ENCODE data around the gene AGTR1.
"Not testable (repeated sequence)": the region's sequence is repeated elsewhere in the genome, so short reads cannot be mapped to it uniquely, and the experiment has no call there.

The AGTR1 gene

DNA sequence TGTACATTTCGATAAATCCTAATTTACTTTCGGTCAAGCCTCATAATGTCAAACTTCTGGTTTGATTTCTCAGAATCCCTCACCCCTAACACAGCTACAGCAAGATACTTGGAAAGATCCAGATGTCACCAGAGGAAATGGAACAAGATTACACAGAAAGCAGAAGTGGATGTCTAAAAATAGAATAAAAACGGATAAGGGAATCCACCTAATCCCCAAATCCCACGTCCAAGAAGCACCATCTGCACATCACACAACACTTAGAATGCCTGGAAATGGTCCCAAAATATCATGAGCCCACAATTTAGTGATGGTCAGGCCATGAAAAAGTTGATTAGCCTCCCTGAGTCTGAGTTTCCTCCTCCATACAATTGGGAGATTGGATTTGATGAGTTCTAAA lies 61.7 kb downstream of the AGTR1 start:
- DNase-seq, result no peak

DNA sequence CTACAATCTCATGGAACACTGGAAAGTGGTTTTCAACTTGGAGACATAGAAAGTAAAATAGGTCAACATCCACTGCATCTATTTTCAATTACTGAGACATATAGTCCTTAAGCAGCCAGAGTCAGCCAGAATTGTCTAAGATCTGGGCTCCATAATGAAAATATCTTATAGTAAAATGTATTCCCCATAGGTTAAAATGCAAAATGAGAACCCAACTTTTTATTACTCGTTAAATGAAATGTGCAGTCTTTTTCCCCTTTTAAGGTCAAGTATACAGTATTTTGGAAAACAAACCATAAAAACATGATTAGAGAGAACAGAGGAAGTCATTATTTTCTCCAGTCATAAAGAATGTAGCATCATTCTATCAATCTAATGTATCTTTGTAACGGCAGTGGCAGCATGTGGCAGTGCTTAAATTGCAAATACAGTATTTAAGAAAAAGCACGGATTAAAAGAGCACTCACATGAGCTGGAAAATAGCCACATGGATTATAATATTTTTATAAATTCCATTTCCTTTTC lies 65.5 kb downstream of the AGTR1 start:
- DNase-seq, result no peak

DNA sequence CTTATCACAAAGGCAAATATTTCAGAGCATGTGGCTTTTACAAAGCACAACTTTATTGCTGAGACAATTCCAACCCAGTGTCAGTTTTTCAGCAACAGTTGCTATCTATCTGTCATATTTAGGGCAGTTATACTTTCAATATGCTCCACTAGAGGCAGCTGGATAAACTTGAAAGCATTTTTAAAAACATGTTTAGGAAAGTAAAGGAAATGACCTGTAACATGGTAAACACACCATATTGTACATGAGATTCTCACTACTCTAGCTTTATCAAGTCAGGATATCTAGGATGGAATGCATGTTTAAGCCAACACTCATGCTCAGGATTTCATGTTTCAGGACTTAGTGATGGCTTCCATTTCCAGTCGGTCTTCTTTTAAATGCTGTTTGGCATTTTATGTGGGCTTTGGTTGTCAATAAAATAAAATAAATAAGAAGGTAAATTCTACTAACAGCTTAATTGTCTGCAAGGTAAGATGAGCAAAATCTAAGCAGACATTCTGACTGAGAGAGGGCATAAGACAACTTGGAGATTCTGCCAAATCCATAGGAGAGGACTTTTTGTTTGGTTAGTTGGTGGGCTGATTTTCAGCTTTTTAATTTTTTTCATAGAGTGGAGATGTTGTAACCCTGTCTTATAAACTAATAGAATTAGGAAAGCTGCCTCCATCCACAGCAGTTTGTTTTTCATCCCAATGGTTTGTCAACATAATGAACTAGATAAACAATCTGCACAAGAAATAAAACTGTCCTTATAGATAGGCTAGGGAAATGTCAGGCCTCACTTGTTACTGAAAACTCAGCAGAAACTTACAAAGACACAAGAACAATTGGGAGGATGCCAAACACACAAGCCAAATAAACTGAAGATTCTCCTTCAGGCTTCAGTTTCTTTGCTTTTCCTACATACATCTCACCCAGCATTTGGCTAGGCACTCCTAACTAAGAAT lies 66.6 kb downstream of the AGTR1 start:
- DNase-seq, result no peak

DNA sequence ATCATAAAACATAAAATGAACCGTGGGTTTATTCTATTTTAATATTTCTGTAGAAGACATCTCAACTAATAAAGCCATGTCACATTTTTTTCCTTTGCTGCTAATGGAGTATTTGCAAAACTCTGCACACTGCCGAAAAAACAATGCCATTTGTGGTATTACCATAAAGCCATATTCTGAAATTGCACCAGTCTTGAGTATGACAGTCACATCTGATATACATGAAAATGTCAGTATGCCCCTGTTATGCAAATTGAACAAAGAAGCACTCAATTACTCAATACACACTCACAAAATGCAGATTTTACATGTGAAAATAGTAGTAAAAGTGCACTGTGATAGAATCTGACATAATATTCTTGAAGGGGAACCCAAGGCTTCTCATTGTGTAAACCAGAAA lies 74.7 kb downstream of the AGTR1 start:
- no peak for DNase-seq

DNA sequence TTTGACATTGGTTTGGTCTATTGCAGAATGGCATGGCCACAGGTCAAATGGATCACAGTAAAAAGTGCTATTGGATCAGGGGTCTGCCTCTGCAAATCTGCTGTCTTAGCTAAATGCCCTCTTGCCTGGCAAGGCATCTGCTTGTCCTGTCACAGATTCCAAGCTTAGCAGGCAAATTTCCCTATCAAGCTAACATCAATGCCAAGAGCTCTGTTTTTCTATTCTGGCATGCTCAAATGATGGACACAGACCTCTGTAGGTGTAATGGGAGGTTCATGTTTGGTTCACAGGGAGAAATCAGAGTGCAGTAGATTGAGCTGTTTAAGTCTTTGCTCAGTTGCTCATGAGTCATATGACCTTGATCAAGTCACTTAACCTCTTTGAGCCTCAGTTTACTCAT lies 75.1 kb downstream of the AGTR1 start:
- DNase-seq, result no peak

DNA sequence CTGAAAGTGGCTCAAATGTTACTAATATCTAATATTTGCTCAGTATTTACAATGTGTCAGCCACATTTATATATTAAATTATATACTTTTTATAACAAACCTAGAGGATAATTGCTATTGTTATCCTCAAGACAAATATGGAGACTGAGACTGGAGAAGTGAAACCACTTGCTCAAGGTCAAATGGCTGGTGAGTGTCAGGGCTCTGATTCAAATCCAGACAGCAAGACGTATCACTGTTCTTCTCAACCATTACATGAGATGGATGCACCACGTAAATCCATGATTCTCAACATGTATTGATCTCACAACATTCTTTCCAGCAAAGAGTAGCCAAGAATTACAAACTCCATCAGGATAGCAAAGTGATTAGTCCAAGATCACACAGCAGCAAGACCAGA lies 76.1 kb downstream of the AGTR1 start:
- DNase-seq, result no peak

DNA sequence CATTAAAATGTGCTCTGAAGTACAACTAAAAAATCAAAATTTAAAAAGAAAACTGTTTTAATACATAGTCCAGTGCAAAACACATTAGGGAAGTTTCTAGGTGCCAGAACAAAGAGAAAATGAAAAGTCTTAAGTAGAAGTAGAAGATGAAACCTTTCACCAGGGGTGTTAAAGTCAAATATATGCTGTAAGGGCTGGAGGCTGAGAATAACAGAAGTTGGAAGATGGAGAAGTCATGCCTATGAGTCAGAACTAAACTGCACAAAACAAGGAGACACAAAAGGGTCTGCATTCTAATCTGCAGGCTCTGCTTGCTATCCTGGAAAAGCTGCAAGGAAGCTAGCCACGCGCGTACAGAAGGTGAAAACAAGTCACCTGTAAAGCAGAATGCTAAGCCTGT lies 81.2 kb downstream of the AGTR1 start:
- no peak for DNase-seq

DNA sequence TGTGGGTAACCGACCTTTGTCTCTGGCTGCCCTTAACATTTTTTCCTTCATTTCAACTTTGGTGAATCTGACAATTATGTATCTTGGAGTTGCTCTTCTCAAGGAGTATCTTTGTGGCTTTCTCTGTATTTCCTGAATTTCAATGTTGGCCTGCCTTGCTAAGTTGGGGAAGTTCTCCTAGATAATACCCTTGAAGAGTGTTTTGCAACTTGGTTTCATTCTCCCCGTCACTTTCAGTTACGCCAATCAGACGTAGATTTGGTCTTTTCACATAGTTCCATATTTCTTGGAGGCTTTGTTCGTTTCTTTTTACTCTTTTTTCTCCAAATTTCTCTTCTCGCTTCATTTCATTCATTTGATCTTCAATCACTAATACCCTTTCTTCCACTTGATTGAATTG lies 87.3 kb downstream of the AGTR1 start:
- not testable (repeated sequence) for DNase-seq

DNA sequence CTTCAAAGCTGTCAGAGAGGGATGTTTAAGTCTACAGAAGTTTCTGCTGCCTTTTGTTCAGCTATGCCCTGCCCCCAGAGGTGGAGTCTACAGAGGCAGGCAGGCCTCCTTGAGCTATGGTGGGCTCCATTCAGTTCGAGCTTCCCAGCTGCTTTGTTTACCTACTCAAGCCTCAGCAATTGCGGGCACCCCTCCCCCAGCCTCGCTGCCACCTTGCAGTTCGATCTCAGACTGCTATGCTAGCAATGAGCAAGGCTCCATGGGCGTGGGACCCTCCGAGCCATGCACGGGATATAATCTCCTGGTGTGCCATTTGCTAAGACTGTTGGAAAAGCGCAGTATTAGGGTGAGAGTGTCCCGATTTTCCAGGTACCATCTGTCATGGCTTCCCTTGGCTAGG lies 88.5 kb downstream of the AGTR1 start:
- DNase-seq, result not testable (repeated sequence)

DNA sequence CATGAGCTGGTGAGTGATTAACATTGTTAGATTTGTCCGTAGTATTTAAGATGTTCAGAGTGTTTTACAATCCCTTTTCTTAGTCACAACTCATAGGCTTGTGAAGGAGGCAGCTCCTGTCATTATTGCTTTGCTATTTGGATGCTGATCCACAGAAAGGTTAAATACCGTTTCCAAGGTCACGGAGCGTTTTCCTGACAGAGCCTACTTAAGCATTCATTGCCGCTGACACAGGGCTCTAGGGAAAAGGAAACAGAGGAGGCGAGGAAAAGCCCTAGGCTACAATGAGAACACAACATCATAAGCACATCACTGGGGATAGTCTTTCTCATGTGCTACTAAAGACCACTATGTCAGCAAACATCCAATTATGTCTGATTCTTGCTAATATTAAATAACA lies 91.4 kb downstream of the AGTR1 start:
- no peak for DNase-seq

DNA sequence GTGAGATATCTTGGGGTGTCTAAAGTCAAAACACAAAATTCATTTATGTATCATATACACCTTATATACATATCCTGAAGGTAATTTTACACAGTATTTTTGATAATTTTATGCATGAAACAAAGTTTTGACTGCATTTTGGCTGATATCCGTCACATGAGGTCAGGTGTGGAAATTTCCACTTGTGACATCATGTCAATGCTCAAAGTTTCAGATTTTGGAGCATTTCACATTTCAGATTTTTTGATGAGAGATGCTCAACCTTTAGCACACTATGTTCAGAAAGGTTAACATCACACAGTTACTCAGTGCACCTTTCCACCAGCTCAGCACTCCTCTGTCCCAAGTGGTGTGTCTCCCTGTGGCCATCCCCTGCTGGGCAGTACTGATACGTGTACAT lies 92.2 kb downstream of the AGTR1 start:
- DNase-seq, result no peak

DNA sequence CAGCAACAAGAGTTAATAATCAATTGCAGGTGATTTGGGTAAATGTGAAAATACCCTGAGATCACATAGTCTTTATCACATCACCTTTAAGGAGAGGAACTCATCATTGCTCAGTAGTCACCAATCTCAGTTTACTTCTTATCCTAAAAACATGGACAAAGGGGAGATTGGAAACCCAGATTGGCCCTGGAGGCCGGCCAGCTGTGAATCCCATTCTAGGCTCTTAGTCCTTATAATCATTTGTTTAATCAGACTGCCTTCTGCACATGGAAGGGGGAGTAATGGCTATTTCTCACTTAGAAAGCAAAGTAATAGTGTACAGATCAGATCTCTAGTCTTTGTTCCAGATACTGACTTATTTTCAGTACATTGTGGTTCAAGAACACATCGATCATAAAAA lies 92.7 kb downstream of the AGTR1 start:
- no peak for DNase-seq

DNA sequence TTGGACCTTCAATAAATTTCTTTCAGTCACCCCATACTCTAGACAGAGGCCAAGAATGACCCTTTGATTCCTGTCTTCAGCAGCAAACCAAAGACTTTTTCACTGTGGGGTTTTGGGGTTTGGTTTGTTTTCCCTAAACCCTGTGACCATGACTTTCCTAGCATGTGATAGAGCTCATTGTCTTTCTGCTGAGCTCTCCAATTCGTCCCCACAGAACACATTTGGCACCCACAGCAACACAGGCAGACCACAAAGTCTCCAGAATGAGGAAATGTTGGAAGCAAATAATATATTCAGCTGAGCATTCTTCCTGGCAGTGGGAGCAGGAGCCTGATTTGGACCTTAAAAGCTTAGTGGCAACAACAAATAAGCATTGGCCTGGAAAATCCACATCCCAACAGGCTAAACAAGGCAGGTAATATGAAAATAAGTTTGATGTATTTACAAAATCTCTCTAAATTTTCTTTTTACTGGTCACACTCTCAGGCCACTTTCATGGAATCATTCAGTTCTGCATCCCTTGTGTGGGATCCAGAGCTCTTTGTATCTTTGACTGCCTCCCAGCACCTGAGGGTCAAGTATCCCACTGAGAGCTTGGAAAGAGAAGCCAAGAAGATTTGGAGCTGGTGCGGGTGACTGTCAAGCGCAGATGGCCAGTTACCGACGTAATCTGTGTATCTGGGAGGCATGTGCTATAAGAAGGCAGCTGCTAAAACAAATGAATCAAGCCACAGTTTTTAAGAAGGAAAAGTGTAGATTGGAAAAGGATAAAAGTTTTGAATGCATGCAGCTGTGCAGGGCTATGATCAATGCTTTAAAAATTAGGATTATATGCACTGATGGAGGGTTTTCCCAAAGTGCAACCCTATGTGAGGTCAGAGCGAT lies 93.4 kb downstream of the AGTR1 start:
- no peak for DNase-seq

DNA sequence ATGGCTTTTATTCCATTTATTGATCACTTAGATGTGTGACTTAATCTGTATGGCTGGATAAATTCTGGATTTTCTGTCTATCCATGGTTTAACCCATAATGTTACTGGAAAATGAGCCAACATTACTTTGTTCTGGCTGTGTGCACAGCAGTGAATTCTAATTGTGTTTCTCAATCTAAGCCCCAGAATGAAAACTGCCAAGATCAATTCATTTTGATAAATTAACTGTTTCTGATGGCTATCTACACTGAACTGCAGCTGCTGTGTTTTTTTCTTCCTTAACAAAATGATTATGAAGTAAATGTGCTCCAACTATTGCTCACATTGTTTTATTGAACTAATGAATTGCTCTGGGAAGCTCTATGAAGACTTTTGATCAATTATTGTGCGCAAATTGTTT lies 94.2 kb downstream of the AGTR1 start:
- DNase-seq, result no peak

DNA sequence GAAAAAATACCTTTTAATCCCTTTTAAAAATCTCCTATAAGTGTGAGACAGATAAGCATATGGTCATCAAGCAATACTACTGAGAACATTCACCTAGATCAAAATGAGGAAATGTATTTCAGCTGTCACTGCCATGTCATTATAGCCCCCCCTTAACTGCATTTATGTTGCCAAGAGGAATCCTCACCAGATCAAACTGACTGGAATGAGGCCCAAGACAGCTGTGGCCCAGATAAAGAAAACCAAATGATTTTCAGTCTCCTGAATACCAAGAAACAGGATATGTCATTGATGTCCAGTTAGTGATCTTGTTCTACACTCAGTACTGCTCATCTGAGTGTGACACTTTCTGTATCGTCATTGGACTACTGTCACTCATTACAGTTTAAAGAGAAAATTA lies 94.8 kb downstream of the AGTR1 start:
- DNase-seq, result no peak

Measured in stimulated activated CD4-positive, alpha-beta T cell treated with anti-CD3 and anti-CD28 coated beads, Interleukin-15, amount 100 ng/mL, for 24 hours (primary cell).